Neuronal stem cell (in vitro differentiated cells): ENCODE measurements around the gene KCNRG.

Experiments used
- DNase-seq: peaks from one replicate; pipeline ENCODE4 v3.0.0-alpha.2; 2013; ENCODE audit warnings: low spot score
- H2AFZ ChIP-seq: one replicate; pipeline ENCODE4 v1.6.1; 2013; ENCODE audit warnings: mild to moderate bottlenecking, low read length, inconsistent platforms
- H2AK5ac ChIP-seq: 2 replicates; pipeline ENCODE4 v1.6.1; 2013; ENCODE audit warnings: low read depth, mild to moderate bottlenecking, inconsistent platforms, low read length, moderate library complexity, mixed read lengths
- H2BK120ac ChIP-seq: 2 replicates; pipeline ENCODE4 v1.6.1; 2013; ENCODE audit warnings: low read depth, mild to moderate bottlenecking, inconsistent platforms, low read length, moderate library complexity, mixed read lengths
- H2BK12ac ChIP-seq: one replicate; pipeline ENCODE4 v1.6.1; 2013; ENCODE audit warnings: low read length, inconsistent platforms
- H2BK15ac ChIP-seq: 2 replicates; pipeline ENCODE4 v1.6.1; 2013; ENCODE audit warnings: mild to moderate bottlenecking, low read length, inconsistent platforms, mixed read lengths
- H2BK5ac ChIP-seq: one replicate; pipeline ENCODE4 v1.6.1; 2013; ENCODE audit warnings: inconsistent platforms, mild to moderate bottlenecking, low read length, moderate library complexity
- H3K14ac ChIP-seq: one replicate; pipeline ENCODE4 v1.6.1; 2013; ENCODE audit warnings: low read length, inconsistent platforms
- H3K18ac ChIP-seq: 2 replicates; pipeline ENCODE4 v1.6.1; 2013; ENCODE audit warnings: low read length, inconsistent platforms
- H3K23ac ChIP-seq: 2 replicates; pipeline ENCODE4 v1.6.1; 2013; ENCODE audit warnings: low read depth, mild to moderate bottlenecking, mixed read lengths, low read length, inconsistent platforms; ENCODE audit not compliant: poor library complexity
- H3K27ac ChIP-seq: replicated peaks from 3 replicates; pipeline ENCODE4 v1.5.1; 2013; ENCODE audit warnings: low read length, inconsistent platforms
- H3K27me3 ChIP-seq, 3 experiments: 2 replicates each; pipeline ENCODE4 v1.6.1; 2013; ENCODE audit warnings: low read length in 3 of 3, mild to moderate bottlenecking in 2 of 3, inconsistent platforms in 1 of 3, low read depth in 1 of 3, mixed read lengths in 1 of 3, moderate library complexity in 1 of 3; ENCODE audit not compliant: control insufficient read depth in 3 of 3, insufficient read depth in 3 of 3
- H3K36me3 ChIP-seq, 2 donors: replicated peaks in 1 of 2; 2 replicates each; pipeline ENCODE4 v1.6.1; 2013; ENCODE audit warnings: low read length in 2 of 2; ENCODE audit not compliant: control insufficient read depth in 2 of 2, insufficient read depth in 2 of 2
- H3K4ac ChIP-seq: 2 replicates; pipeline ENCODE4 v1.6.1; 2013; ENCODE audit warnings: inconsistent platforms, mild to moderate bottlenecking, low read length, moderate library complexity
- H3K4me1 ChIP-seq, 2 donors: 1 replicate in 1 of 2; 2 replicates in 1 of 2; pipeline ENCODE4 v1.6.1; 2013; ENCODE audit warnings: low read length in 2 of 2, low read depth in 1 of 2; ENCODE audit not compliant: control insufficient read depth in 2 of 2, insufficient read depth in 1 of 2
- H3K4me2 ChIP-seq: one replicate; pipeline ENCODE4 v1.6.1; 2013; ENCODE audit warnings: mild to moderate bottlenecking, low read length, inconsistent platforms; ENCODE audit not compliant: insufficient read depth, poor library complexity, severe bottlenecking
- H3K4me3 ChIP-seq, 2 donors: 2 replicates each; pipeline ENCODE4 v1.5.1; 2013; ENCODE audit warnings: low read length in 2 of 2, mild to moderate bottlenecking in 2 of 2, inconsistent platforms in 1 of 2, moderate library complexity in 1 of 2
- H3K79me1 ChIP-seq: one replicate; pipeline ENCODE4 v1.6.1; 2013; ENCODE audit warnings: low read depth, mild to moderate bottlenecking, inconsistent platforms, low read length, moderate library complexity
- H3K9ac ChIP-seq: one replicate; pipeline ENCODE4 v1.6.1; 2013; ENCODE audit warnings: mild to moderate bottlenecking, low read depth, low read length, inconsistent platforms; ENCODE audit not compliant: poor library complexity
- H3K9me3 ChIP-seq, 2 donors: replicated peaks in 1 of 2; 2 replicates each; pipeline versions ENCODE3 to v1.6.1; 2013; ENCODE audit warnings: low read length in 2 of 2, mild to moderate bottlenecking in 2 of 2, inconsistent platforms in 1 of 2, low read depth in 1 of 2, mixed read lengths in 1 of 2, moderate library complexity in 1 of 2; ENCODE audit not compliant: control insufficient read depth in 2 of 2, insufficient read depth in 1 of 2
- H4K8ac ChIP-seq: one replicate; pipeline ENCODE4 v1.6.1; 2013; ENCODE audit warnings: low read depth, mild to moderate bottlenecking, inconsistent platforms, low read length, moderate library complexity
- H4K91ac ChIP-seq: one replicate; pipeline ENCODE4 v1.6.1; 2013; ENCODE audit warnings: low read length, low read depth, mild to moderate bottlenecking, inconsistent platforms; ENCODE audit not compliant: poor library complexity
- WGBS, 2 donors: extraction: QIAGEN DNeasy Blood & Tissue Kit; methylation state at CpG; one replicate each; pipeline ENCODE4 v1.1.7; 2013; ENCODE audit warnings: missing lambda C conversion rate in 2 of 2, mixed read lengths in 1 of 2; ENCODE audit not compliant: insufficient read length in 2 of 2, insufficient replicate concordance in 1 of 2; ENCODE audit errors: extremely low coverage in 2 of 2; 5-methylcytosine and 5-hydroxymethylcytosine counted together

KCNRG gene

DNA sequence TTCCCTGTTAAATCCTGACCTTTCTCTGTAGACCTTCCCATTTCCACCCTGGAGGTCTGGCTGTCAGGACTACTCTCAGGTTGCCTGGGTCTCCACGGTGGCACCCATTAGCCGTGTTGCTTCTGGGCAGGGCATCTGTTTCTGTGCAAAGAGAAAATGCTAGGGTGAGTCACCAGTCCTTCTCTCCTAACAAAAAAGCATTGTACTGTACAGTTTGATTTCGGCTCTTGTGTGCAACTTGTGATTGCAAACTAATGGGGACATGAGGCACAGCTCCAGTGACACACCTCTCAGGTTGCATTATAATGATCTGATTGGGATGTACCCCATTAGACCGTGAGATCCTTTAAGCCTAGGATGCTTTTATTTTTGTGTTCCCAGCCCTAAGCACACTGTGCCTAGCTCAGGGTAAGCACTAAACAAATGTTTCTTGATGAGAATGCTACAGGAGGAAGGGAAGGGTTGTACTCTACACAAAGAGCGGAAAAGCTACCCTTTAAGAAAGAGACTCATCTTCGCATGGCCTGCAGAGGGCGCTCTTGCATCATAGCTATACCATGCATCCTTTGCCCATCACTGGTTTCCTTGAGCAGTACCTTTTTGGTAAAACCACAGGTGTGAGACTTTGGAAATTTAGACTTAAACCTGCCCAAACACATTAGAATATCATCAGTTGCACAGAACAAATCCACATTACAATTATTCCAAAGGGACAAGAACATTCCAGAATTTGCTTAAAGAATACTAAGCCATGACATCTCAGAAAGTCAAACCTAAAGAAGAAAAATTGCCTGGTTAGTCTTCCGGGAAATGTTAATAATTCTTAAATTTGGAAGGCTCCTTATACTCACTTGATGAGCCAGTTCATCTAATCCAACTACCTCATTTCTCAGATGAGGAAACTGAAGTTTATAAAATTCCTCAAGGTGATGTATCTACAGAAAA lies 38.7 kb upstream of the KCNRG start:
- Histone ChIP-seq H3K4ac (no peak overlapping the region), H3K27ac (no peak overlapping the region), H2BK12ac (no peak overlapping the region), H3K4me3 (no peak overlapping the region), H2AFZ (no peak overlapping the region), H3K9ac (no peak overlapping the region), H3K27me3 (no peaks in the 10 kb centered on the region), H3K4me1 (peaks cover 0 to 4% of the 10 kb centered on the region in 2 donors), H2AK5ac (no peak overlapping the region), H4K91ac (no peak overlapping the region), H2BK120ac (no peak overlapping the region), H3K36me3 (no peaks in the 10 kb centered on the region), H3K18ac (no peak overlapping the region), H3K79me1 (no peaks in the 10 kb centered on the region), H3K23ac (no peak overlapping the region), H3K14ac (no peak overlapping the region), H2BK15ac (no peak overlapping the region), H3K4me2 (no peak overlapping the region), H2BK5ac (no peak overlapping the region), H4K8ac (no peak overlapping the region), H3K9me3 (no peaks in the 10 kb centered on the region)
- no CpG with 5 or more reads among the region's 8 CpGs for WGBS, 2 donors
- DNase-seq: peak; percentile 71

DNA sequence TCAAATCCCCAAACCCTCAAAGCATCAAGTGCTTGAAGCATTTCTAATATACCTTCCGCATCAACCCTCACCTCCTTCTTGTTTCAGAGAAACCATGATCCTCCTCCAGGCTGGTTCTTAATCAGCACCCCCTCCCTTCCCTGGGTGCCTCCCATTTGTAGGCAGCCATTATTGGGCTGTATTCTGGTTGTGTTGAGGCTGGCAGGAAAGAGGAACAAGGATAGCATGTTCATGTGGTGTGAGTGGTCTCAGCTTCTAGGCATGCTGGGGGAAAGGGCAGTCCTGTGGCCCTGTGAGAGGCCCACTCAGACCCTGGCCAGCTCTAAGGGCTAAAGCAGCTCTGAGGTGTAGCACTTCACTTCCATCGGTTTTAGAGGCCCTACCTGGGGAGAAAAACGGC lies 37.3 kb upstream of the KCNRG start:
- Histone ChIP-seq H4K91ac (no peak overlapping the region), H3K9me3 (no peaks in the 10 kb centered on the region), H3K4me2 (no peak overlapping the region), H2BK120ac (no peak overlapping the region), H3K4me3 (no peak overlapping the region), H2AFZ (no peak overlapping the region), H4K8ac (no peak overlapping the region), H3K14ac (no peak overlapping the region), H2BK5ac (no peak overlapping the region), H2AK5ac (no peak overlapping the region), H2BK15ac (no peak overlapping the region), H2BK12ac (no peak overlapping the region), H3K36me3 (no peaks in the 10 kb centered on the region), H3K27ac (no peak overlapping the region), H3K9ac (no peak overlapping the region), H3K18ac (no peak overlapping the region), H3K4ac (no peak overlapping the region), H3K27me3 (no peaks in the 10 kb centered on the region), H3K23ac (no peak overlapping the region), H3K79me1 (no peaks in the 10 kb centered on the region), H3K4me1 (peaks cover 0 to 4% of the 10 kb centered on the region in 2 donors)
- DNase-seq: no peak
- WGBS, 2 donors: 80% methylated on average over 1 of the region's 3 CpGs; no CpG with 5 or more reads in 1 of the 2 donors

DNA sequence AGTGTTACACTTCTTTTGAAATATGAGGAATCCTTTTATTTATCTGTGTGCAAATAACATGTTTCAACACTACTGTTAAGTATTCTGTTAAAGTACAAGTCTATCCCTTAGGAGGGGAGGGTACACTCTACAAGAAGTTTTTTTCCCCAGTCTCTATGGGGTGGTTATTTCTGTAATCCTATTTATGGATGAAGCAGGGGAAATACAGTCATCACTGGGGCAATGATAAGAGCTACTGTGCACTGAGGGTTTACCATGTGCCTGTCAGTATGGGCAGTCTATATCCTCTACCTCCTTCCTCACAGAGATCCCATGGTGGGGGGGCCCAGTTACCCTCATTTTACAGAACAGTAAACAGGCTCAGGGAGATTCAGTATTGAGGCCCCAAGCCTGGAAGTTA lies 35.0 kb upstream of the KCNRG start:
- H3K4ac ChIP-seq: no peak overlapping the region
- no peaks in the 10 kb centered on the region for H3K9me3 ChIP-seq
- H3K79me1 ChIP-seq: no peaks in the 10 kb centered on the region
- H2AFZ ChIP-seq: no peak overlapping the region
- H4K8ac ChIP-seq: no peak overlapping the region
- no peak overlapping the region for H3K23ac ChIP-seq
- DNase-seq: no peak
- peaks cover 0 to 4% of the 10 kb centered on the region in 2 donors for H3K4me1 ChIP-seq
- H2BK15ac ChIP-seq: no peak overlapping the region
- H3K4me2 ChIP-seq: no peak overlapping the region
- H3K27me3 ChIP-seq: no peaks in the 10 kb centered on the region
- H3K9ac ChIP-seq: no peak overlapping the region
- H2BK120ac ChIP-seq: no peak overlapping the region
- H3K14ac ChIP-seq: no peak overlapping the region
- no peak overlapping the region for H2BK12ac ChIP-seq
- H4K91ac ChIP-seq: no peak overlapping the region
- no peak overlapping the region for H3K4me3 ChIP-seq
- no peak overlapping the region for H3K18ac ChIP-seq
- H2AK5ac ChIP-seq: no peak overlapping the region
- peaks cover 0 to 3% of the 10 kb centered on the region in 2 donors for H3K36me3 ChIP-seq
- H2BK5ac ChIP-seq: no peak overlapping the region
- no peak overlapping the region for H3K27ac ChIP-seq

DNA sequence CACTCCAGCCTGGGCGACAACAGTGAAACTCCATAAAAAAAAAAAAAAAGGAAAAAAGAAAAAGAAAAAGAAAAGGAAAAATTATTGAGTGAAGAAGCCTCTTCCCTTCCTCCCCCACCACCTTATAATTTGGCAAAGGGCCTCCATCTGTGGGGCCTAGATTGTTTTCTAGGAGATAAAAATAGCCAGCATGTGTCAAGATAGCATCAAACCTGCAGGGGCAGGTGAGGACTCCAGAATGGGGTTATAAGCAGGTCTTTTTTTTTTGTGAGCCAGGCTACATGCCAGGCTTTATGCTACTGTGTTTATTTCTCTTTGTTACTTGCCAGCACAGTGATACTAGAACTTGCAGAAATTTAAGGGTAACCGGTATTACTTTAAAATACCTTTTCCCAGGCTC lies 30.1 kb upstream of the KCNRG start:
- H3K18ac ChIP-seq: no peak overlapping the region
- H3K9me3 ChIP-seq: no peaks in the 10 kb centered on the region
- no peak overlapping the region for H4K8ac ChIP-seq
- DNase-seq: no peak
- no peak overlapping the region for H3K4ac ChIP-seq
- no peak overlapping the region for H2BK120ac ChIP-seq
- no peak overlapping the region for H3K27ac ChIP-seq
- H2BK12ac ChIP-seq: no peak overlapping the region
- H3K23ac ChIP-seq: no peak overlapping the region
- no peak overlapping the region for H3K4me2 ChIP-seq
- H3K4me1 ChIP-seq: no peaks in the 10 kb centered on the region
- no peak overlapping the region for H2AK5ac ChIP-seq
- H3K36me3 ChIP-seq: peaks cover 0 to 12% of the 10 kb centered on the region in 2 donors
- no peaks in the 10 kb centered on the region for H3K79me1 ChIP-seq
- H3K9ac ChIP-seq: no peak overlapping the region
- no peak overlapping the region for H3K4me3 ChIP-seq
- H4K91ac ChIP-seq: no peak overlapping the region
- H3K27me3 ChIP-seq: no peaks in the 10 kb centered on the region
- H3K14ac ChIP-seq: no peak overlapping the region
- no peak overlapping the region for H2AFZ ChIP-seq
- WGBS, 2 donors: no CpG with 5 or more reads among the region's 2 CpGs
- no peak overlapping the region for H2BK5ac ChIP-seq
- no peak overlapping the region for H2BK15ac ChIP-seq
